GM12878 (cell line): ENCODE data around the gene SMG6. TPM values are rescaled to one million over a fixed set of nuclear protein-coding genes. Genes with fewer than 3 reads are reported as not detected.

Source experiments
- ATF7 ChIP-seq: fragments of 450-650 bp; IDR thresholded peaks from 2 replicates; pipeline ENCODE4 v1.6.1; 2016; ENCODE audit warnings: low read depth, mild to moderate bottlenecking
- BACH1 ChIP-seq: fragments of 450-650 bp; IDR thresholded peaks from 2 replicates; pipeline ENCODE4 v1.6.1; 2017; ENCODE audit warnings: mild to moderate bottlenecking, borderline replicate concordance
- CREB1 ChIP-seq: IDR thresholded peaks from 2 replicates; pipeline ENCODE4 v1.6.1; 2012; ENCODE audit warnings: low read depth, mild to moderate bottlenecking, inconsistent platforms
- MXI1 ChIP-seq: fragments of 150-350 bp; IDR thresholded peaks from 2 replicates; pipeline ENCODE4 v1.6.1; 2011; ENCODE audit warnings: low read depth, mild to moderate bottlenecking, inconsistent platforms, low read length, improper control_type of control experiment
- RFX5 ChIP-seq: IDR thresholded peaks from 2 replicates; pipeline ENCODE4 v1.6.1; 2011; ENCODE audit warnings: low read depth, low read length, improper control_type of control experiment
- TAF1 ChIP-seq: IDR thresholded peaks from 2 replicates; pipeline ENCODE4 v1.6.1; 2011; ENCODE audit warnings: mild to moderate bottlenecking, low read depth, low read length, borderline replicate concordance
- TBL1XR1 ChIP-seq: IDR thresholded peaks from 2 replicates; pipeline ENCODE4 v1.6.1; 2012; ENCODE audit warnings: low read depth, low read length, improper control_type of control experiment
- ZNF217 ChIP-seq: fragments of 450-650 bp; IDR thresholded peaks from 2 replicates; pipeline ENCODE4 v1.6.1; 2017; ENCODE audit warnings: antibody characterized with exemption, mild to moderate bottlenecking
- ZNF384 ChIP-seq: IDR thresholded peaks from 2 replicates; pipeline ENCODE4 v1.6.1; 2012; ENCODE audit warnings: low read depth, mild to moderate bottlenecking, low read length, improper control_type of control experiment, borderline replicate concordance
- polyA plus RNA-seq, 11 experiments: library from polyadenylated mRNA; depleted of rRNA in 4 of 11; unstranded in 6 of 11; stranded (reverse) in 5 of 11; fragments of >200 nt; fragmentation: Nextera tagmentation in 4 of 11; fragmentation: Illumina TruSeq in 1 of 11; extraction: Ambion mirVana in 4 of 11; extraction: Trizol in 1 of 11; gene quantifications; 1 replicate in 1 of 11; 2 replicates in 10 of 11; pipeline versions ENCODE4 v1.2.1 to v1.2.3, GENCODE V29; 2011 to 2016; ENCODE audit warnings: inconsistent platforms in 2 of 11, missing spikeins in 2 of 11, low read depth in 1 of 11
- total RNA-seq, 4 experiments: library from RNA; depleted of rRNA in 3 of 4; stranded (reverse); fragments of >200 nt in 3 of 4; fragmentation: Illumina TruSeq in 1 of 4; extraction: Trizol in 1 of 4; gene quantifications; 2 replicates each; pipeline versions ENCODE4 v1.2.1 to v1.2.3, GENCODE V29; 2013 to 2021
- TF ChIP-seq, protein P1 (sequence below): fragments of 450-650 bp; IDR thresholded peaks from 2 replicates; pipeline ENCODE4 v1.6.1; 2017; ENCODE audit warnings: mild to moderate bottlenecking, moderate library complexity
- TF ChIP-seq, protein P2 (sequence below): fragments of 450-650 bp; formaldehyde crosslinking; IDR thresholded peaks from 2 replicates; pipeline ENCODE4 v1.4.0; 2020; ENCODE audit warnings: mild to moderate bottlenecking, moderate library complexity
- TF ChIP-seq, protein P3 (sequence below): fragments of 450-650 bp; IDR thresholded peaks from 2 replicates; pipeline ENCODE4 v1.6.1; 2017; ENCODE audit warnings: mild to moderate bottlenecking, low read depth, inconsistent platforms; ENCODE audit not compliant: poor library complexity, severe bottlenecking
- TF ChIP-seq, protein P4 (sequence below): IDR thresholded peaks from 2 replicates; pipeline ENCODE4 v1.6.1; 2012; ENCODE audit warnings: low read depth, low read length, improper control_type of control experiment
- TF ChIP-seq, protein P5 (sequence below): fragments of 450-650 bp; IDR thresholded peaks from 2 replicates; pipeline ENCODE4 v1.6.1; 2016; ENCODE audit warnings: mild to moderate bottlenecking

SMG6 gene
- total and polyA plus RNA-seq, 10 of the 15 experiments (the other 5 are each of a cell fraction or from before 2014, with no cell fraction given), result 0.58 to 28.7 (median 15.7) TPM

DNA sequence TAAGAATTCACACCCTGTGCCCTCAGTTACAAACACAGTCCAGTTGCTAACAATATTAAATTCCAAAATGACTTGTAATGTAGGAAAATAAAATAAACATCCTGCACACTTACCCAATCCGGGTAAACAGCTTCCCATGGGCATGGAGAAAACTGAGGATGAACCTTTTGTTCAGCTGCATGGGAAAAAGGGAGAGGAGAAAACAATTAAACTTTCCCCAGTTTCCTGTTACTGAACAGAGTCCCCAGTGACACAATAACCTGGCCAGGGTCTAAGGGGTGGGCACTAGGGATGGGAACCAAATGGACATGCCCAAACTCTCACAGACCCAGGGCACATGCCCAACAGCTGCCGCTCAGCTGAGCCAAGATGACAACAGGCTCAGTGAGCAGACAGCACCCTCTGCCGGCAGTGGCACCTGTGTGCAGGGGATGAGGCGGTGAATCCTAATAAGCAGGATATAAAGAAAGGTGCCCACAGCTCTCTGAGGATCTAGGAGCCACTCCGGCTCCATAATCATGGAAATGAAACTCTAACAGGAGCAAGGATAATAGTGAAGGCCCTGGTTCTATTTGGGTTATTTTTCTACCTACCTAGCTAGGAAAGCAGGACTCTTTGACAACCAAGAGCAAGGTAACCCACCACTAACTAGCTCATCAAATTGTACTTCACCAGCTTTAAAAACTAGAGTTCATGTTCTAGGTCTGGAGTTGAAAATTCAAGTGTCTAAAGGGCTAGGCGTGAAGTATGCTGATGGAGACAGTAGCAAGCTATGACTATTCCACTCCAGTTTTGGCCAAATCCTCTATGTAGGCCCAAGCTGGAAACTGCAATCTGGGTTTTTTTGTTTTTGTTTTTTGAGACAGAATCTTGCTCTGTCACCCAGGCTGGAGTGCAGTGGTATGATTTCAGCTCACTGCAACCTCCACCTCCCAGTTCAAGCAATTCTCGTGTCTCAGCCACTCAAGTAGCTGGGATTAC, 58.8 kb downstream of the SMG6 start (continued):
- TF ChIP-seq, protein P1, sequence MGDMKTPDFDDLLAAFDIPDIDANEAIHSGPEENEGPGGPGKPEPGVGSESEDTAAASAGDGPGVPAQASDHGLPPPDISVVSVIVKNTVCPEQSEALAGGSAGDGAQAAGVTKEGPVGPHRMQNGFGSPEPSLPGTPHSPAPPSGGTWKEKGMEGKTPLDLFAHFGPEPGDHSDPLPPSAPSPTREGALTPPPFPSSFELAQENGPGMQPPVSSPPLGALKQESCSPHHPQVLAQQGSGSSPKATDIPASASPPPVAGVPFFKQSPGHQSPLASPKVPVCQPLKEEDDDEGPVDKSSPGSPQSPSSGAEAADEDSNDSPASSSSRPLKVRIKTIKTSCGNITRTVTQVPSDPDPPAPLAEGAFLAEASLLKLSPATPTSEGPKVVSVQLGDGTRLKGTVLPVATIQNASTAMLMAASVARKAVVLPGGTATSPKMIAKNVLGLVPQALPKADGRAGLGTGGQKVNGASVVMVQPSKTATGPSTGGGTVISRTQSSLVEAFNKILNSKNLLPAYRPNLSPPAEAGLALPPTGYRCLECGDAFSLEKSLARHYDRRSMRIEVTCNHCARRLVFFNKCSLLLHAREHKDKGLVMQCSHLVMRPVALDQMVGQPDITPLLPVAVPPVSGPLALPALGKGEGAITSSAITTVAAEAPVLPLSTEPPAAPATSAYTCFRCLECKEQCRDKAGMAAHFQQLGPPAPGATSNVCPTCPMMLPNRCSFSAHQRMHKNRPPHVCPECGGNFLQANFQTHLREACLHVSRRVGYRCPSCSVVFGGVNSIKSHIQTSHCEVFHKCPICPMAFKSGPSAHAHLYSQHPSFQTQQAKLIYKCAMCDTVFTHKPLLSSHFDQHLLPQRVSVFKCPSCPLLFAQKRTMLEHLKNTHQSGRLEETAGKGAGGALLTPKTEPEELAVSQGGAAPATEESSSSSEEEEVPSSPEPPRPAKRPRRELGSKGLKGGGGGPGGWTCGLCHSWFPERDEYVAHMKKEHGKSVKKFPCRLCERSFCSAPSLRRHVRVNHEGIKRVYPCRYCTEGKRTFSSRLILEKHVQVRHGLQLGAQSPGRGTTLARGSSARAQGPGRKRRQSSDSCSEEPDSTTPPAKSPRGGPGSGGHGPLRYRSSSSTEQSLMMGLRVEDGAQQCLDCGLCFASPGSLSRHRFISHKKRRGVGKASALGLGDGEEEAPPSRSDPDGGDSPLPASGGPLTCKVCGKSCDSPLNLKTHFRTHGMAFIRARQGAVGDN, result peak; percentile 95
- TF ChIP-seq ATF7 (0 out of 2 replicates have a peak, but pooled peaks have one; percentile 22), TBL1XR1 (no peak), BACH1 (peak; percentile 51; the same call in 1 of the 2 replicates), CREB1 (no peak), ZNF384 (0 out of 2 replicates have a peak, but pooled peaks have one; percentile 5), RFX5 (no peak), ZNF217 (no peak), TAF1 (no peak), MXI1 (peak; percentile 40; the same call in 1 of the 2 replicates)
- TF ChIP-seq, protein P2, sequence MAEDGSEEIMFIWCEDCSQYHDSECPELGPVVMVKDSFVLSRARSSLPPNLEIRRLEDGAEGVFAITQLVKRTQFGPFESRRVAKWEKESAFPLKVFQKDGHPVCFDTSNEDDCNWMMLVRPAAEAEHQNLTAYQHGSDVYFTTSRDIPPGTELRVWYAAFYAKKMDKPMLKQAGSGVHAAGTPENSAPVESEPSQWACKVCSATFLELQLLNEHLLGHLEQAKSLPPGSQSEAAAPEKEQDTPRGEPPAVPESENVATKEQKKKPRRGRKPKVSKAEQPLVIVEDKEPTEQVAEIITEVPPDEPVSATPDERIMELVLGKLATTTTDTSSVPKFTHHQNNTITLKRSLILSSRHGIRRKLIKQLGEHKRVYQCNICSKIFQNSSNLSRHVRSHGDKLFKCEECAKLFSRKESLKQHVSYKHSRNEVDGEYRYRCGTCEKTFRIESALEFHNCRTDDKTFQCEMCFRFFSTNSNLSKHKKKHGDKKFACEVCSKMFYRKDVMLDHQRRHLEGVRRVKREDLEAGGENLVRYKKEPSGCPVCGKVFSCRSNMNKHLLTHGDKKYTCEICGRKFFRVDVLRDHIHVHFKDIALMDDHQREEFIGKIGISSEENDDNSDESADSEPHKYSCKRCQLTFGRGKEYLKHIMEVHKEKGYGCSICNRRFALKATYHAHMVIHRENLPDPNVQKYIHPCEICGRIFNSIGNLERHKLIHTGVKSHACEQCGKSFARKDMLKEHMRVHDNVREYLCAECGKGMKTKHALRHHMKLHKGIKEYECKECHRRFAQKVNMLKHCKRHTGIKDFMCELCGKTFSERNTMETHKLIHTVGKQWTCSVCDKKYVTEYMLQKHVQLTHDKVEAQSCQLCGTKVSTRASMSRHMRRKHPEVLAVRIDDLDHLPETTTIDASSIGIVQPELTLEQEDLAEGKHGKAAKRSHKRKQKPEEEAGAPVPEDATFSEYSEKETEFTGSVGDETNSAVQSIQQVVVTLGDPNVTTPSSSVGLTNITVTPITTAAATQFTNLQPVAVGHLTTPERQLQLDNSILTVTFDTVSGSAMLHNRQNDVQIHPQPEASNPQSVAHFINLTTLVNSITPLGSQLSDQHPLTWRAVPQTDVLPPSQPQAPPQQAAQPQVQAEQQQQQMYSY, result no peak
- TF ChIP-seq, protein P3, sequence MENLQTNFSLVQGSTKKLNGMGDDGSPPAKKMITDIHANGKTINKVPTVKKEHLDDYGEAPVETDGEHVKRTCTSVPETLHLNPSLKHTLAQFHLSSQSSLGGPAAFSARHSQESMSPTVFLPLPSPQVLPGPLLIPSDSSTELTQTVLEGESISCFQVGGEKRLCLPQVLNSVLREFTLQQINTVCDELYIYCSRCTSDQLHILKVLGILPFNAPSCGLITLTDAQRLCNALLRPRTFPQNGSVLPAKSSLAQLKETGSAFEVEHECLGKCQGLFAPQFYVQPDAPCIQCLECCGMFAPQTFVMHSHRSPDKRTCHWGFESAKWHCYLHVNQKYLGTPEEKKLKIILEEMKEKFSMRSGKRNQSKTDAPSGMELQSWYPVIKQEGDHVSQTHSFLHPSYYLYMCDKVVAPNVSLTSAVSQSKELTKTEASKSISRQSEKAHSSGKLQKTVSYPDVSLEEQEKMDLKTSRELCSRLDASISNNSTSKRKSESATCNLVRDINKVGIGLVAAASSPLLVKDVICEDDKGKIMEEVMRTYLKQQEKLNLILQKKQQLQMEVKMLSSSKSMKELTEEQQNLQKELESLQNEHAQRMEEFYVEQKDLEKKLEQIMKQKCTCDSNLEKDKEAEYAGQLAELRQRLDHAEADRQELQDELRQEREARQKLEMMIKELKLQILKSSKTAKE, result no peak
- TF ChIP-seq, protein P4, sequence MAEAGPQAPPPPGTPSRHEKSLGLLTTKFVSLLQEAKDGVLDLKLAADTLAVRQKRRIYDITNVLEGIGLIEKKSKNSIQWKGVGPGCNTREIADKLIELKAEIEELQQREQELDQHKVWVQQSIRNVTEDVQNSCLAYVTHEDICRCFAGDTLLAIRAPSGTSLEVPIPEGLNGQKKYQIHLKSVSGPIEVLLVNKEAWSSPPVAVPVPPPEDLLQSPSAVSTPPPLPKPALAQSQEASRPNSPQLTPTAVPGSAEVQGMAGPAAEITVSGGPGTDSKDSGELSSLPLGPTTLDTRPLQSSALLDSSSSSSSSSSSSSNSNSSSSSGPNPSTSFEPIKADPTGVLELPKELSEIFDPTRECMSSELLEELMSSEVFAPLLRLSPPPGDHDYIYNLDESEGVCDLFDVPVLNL, result no peak
- TF ChIP-seq, protein P5, sequence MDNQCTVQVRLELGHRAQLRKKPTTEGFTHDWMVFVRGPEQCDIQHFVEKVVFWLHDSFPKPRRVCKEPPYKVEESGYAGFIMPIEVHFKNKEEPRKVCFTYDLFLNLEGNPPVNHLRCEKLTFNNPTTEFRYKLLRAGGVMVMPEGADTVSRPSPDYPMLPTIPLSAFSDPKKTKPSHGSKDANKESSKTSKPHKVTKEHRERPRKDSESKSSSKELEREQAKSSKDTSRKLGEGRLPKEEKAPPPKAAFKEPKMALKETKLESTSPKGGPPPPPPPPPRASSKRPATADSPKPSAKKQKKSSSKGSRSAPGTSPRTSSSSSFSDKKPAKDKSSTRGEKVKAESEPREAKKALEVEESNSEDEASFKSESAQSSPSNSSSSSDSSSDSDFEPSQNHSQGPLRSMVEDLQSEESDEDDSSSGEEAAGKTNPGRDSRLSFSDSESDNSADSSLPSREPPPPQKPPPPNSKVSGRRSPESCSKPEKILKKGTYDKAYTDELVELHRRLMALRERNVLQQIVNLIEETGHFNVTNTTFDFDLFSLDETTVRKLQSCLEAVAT, result no peak
